T-helper 2 cell treated with Interferon-gamma antibody and Interleukin-4, amounts not matched to agents 100 ng/mL and 5 ng/mL, for 36 hours (primary cell): ENCODE data around the gene URGCP. TPM values are rescaled to one million over a fixed set of nuclear protein-coding genes. Genes with fewer than 3 reads are reported as not detected.

Experiments used
- intact Hi-C: fragments of 100-400 bp; cut with micrococcal nuclease; formaldehyde crosslinking; loops from one replicate; pipeline ENCODE4 v1.15.1; 2023
- total RNA-seq: library from RNA; stranded (reverse); gene quantifications from 2 replicates; pipeline ENCODE4 v1.2.3, GENCODE V29; 2022

The URGCP gene
- total RNA-seq, result 22.6 and 23.0 TPM in 2 replicates

- intact Hi-C loops, result loop anchor here (1.0 to 5.0 kb wide), 2 partner anchors 20 to 179 kb away; partner anchors contain the start of genes COA1 and UBE2D4
Observed at GRCh38 chr7:43906331-43907010, at the start of gene URGCP. URGCP (minus strand) TSS chr7:43906596; CDS start chr7:43906575, 21 bp downstream.

GRCh38 chr7:43956027-43956426 is 49.6 kb upstream of the URGCP start:
- intact Hi-C loops, result no loop called here

GRCh38 chr7:43954524-43955228 is 48.3 kb upstream of the URGCP start:
- intact Hi-C loops, result no loop called here

- intact Hi-C loops, result no loop called here
Observed at GRCh38 chr7:43953071-43953470, 46.7 kb upstream of the URGCP start.

GRCh38 chr7:43952028-43952427 is 45.6 kb upstream of the URGCP start:
- intact Hi-C loops, result no loop called here

- intact Hi-C loops, result no loop called here
Observed at GRCh38 chr7:43944286-43944685, 37.9 kb upstream of the URGCP start.

- intact Hi-C loops, result no loop called here
Observed at GRCh38 chr7:43943417-43944187, 37.2 kb upstream of the URGCP start.

- intact Hi-C loops, result no loop called here
Observed at GRCh38 chr7:43942997-43943396, 36.6 kb upstream of the URGCP start.

GRCh38 chr7:43942250-43942649 is 35.9 kb upstream of the URGCP start:
- intact Hi-C loops, result no loop called here

GRCh38 chr7:43938892-43939482 is 32.6 kb upstream of the URGCP start:
- intact Hi-C loops, result no loop called here

GRCh38 chr7:43937444-43937843 is 31.0 kb upstream of the URGCP start:
- intact Hi-C loops, result no loop called here

GRCh38 chr7:43933902-43934560 is 27.6 kb upstream of the URGCP start:
- intact Hi-C loops, result no loop called here

GRCh38 chr7:43931346-43931745 is 24.9 kb upstream of the URGCP start:
- intact Hi-C loops, result no loop called here

GRCh38 chr7:43929529-43930457 is 23.4 kb upstream of the URGCP start:
- intact Hi-C loops, result loop anchor here (5.0 kb wide), 1 partner anchor 347 kb away; the partner anchor contains the start of gene STK17A

- intact Hi-C loops, result loop anchor here (5.0 kb wide), 1 partner anchor 346 kb away; the partner anchor contains the start of gene STK17A
Observed at GRCh38 chr7:43927810-43928209, 21.4 kb upstream of the URGCP start.

GRCh38 chr7:43926798-43927123 is 20.4 kb upstream of the URGCP start:
- intact Hi-C loops, result loop anchor here (1.0 to 5.0 kb wide), 4 partner anchors 20 to 344 kb away; partner anchors contain the start of genes MRPS24, STK17A and URGCP

GRCh38 chr7:43925984-43926797 is 19.8 kb upstream of the URGCP start, which contains the start of gene UBE2D4:
UBE2D4 (plus strand) TSS chr7:43926436; CDS start chr7:43926533, 97 bp downstream.
- intact Hi-C loops, result loop anchor here (1.0 to 5.0 kb wide), 4 partner anchors 20 to 344 kb away; partner anchors contain the start of genes MRPS24, STK17A and URGCP

- intact Hi-C loops, result no loop called here
Observed at GRCh38 chr7:43922726-43923125, 16.3 kb upstream of the URGCP start.

GRCh38 chr7:43921423-43921822 is 15.0 kb upstream of the URGCP start:
- intact Hi-C loops, result no loop called here
